ENCODE measurements around the gene RASD2. TPM values are rescaled to one million over a fixed set of nuclear protein-coding genes. Genes with fewer than 3 reads are reported as not detected.

RASD2 gene
- total and polyA plus RNA-seq, 9 donors, result 0.24 to 4.4 (median 2.8) TPM

- Histone ChIP-seq H3K36me3 (no peaks in the 10 kb centered on the region), H3K4me1 (ENCODE audit: insufficient read depth) (peaks cover 2% of the 10 kb centered on the region), H3K27ac (no peak overlapping the region), H3K9me3 (no peaks in the 10 kb centered on the region), H3K27me3 (no peaks in the 10 kb centered on the region), H3K4me3 (no peak overlapping the region)
- no peak for TF ChIP-seq CTCF (IDR thresholded peaks at IDR 0.05)
- no peak for TF ChIP-seq POLR2A (IDR thresholded peaks at IDR 0.05)
- no peak for TF ChIP-seq EP300 (IDR thresholded peaks at IDR 0.05)
- DNase-seq, result no peak
- intact Hi-C loops (cut with DNase I), result no loop called here
- 91 to 96% (median 93%) methylated on average over 12 of the region's 12 CpGs for WGBS, 3 donors
These were observed 14.2 kb upstream of the RASD2 start for GRCh38 chr22:35526333-35526979.

- no peak overlapping the region for H3K27ac ChIP-seq
- DNase-seq, result no peak
- intact Hi-C loops (cut with DNase I), result no loop called here
- H3K4me1 ChIP-seq (ENCODE audit: insufficient read depth), result no peaks in the 10 kb centered on the region
- no peaks in the 10 kb centered on the region for H3K36me3 ChIP-seq
- H3K9me3 ChIP-seq, result no peaks in the 10 kb centered on the region
- no peaks in the 10 kb centered on the region for H3K27me3 ChIP-seq
- no peak overlapping the region for H3K4me3 ChIP-seq
- WGBS, 3 donors, result 81 to 98% (median 94%) methylated on average over 2 of the region's 2 CpGs
- no peak for TF ChIP-seq POLR2A (IDR thresholded peaks at IDR 0.05)
- no peak for TF ChIP-seq EP300 (IDR thresholded peaks at IDR 0.05)
- no peak for TF ChIP-seq CTCF (IDR thresholded peaks at IDR 0.05)
These were observed 11.7 kb upstream of the RASD2 start for GRCh38 chr22:35528927-35529326.

- no peak for DNase-seq
- intact Hi-C loops (cut with DNase I), result no loop called here
- WGBS, 3 donors, result 65 to 82% (median 72%) methylated on average over 4 of the region's 4 CpGs
These were observed 9.9 kb upstream of the RASD2 start for GRCh38 chr22:35530700-35531099.

GRCh38 chr22:35531202-35531601 lies 9.4 kb upstream of the RASD2 start:
- no peak for DNase-seq
- no peak overlapping the region for H3K4me3 ChIP-seq
- H3K36me3 ChIP-seq, result no peaks in the 10 kb centered on the region
- TF ChIP-seq EP300 (IDR thresholded peaks at IDR 0.05) (no peak), POLR2A (IDR thresholded peaks at IDR 0.05) (no peak), CTCF (IDR thresholded peaks at IDR 0.05) (no peak)
- H3K27me3 ChIP-seq, result no peaks in the 10 kb centered on the region
- intact Hi-C loops (cut with DNase I), result no loop called here
- no peaks in the 10 kb centered on the region for H3K9me3 ChIP-seq
- 86 to 87% (median 87%) methylated on average over 6 of the region's 6 CpGs for WGBS, 3 donors
- no peak overlapping the region for H3K27ac ChIP-seq
- H3K4me1 ChIP-seq (ENCODE audit: insufficient read depth), result no peaks in the 10 kb centered on the region

More at GRCh38 chr22:35530700-35531099, 9.9 kb upstream of the RASD2 start:
- no peaks in the 10 kb centered on the region for H3K4me1 ChIP-seq (ENCODE audit: insufficient read depth)
- no peaks in the 10 kb centered on the region for H3K9me3 ChIP-seq
- TF ChIP-seq POLR2A (IDR thresholded peaks at IDR 0.05) (no peak), CTCF (IDR thresholded peaks at IDR 0.05) (no peak), EP300 (IDR thresholded peaks at IDR 0.05) (no peak)
- H3K36me3 ChIP-seq, result no peaks in the 10 kb centered on the region
- H3K27ac ChIP-seq, result no peak overlapping the region
- H3K4me3 ChIP-seq, result no peak overlapping the region
- H3K27me3 ChIP-seq, result no peaks in the 10 kb centered on the region
